Measurements from ENCODE around the gene DYNC1I1. TPM values are rescaled to one million over a fixed set of nuclear protein-coding genes. Genes with fewer than 3 reads are reported as not detected.

DYNC1I1 gene
- total and polyA plus RNA-seq, 2 of the 4 experiments (the other 2 are of a cell fraction): under 0.01 to 0.15 TPM

DNA sequence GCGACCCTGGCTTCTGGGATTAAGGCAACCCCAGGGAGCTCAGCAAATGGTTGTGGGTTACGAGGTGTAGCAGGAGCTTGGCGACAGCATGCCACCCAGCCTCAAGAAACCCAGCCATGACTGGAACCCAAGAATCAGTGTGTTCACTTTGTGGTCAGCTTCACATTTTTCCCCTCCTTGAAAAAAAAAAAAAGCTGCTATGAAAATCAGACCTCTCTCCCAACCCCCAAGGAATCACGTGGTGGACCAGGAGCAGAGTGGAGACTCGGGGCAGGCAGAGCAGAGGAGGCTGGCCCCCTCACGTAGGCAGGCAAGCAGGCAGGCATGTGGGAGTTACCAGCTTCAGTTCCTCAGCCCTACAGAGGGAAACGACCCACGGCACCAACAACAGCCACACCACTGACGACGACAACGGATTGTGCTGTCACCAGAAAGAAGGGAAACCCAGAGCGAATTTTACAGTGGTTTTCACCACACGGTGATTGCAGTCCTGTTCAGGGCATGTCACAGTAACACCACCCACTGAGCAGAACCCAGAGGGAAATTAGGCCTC lies 346.2 kb downstream of the DYNC1I1 start:
- Histone ChIP-seq H2BK15ac (ENCODE audit: low read depth, low read length) (no peak overlapping the region), H3K9me3 (ENCODE audit: control insufficient read depth, insufficient read depth, low read length) (no peaks in the 10 kb centered on the region), H4K8ac (ENCODE audit: low read depth in 2 of 2, low read length in 2 of 2) (no peak overlapping the region), H4K91ac (ENCODE audit: insufficient read depth, low read depth, low read length) (no peak overlapping the region), H3K18ac (ENCODE audit: low read depth, low read length) (no peak overlapping the region), H3K4ac (ENCODE audit: low read depth, low read length) (no peak overlapping the region), H3K9me1 (ENCODE audit: insufficient read depth, low read length) (no peaks in the 10 kb centered on the region), H2BK20ac (ENCODE audit: low read depth, low read length) (no peak overlapping the region), H3K56ac (ENCODE audit: extremely low read depth, insufficient read depth, low read length) (no peak overlapping the region), H2BK120ac (ENCODE audit: low read depth, low read length) (no peak overlapping the region), H3K9ac (ENCODE audit: low read depth, low read length) (no peak overlapping the region), H3K36me3 (ENCODE audit: control insufficient read depth, insufficient read depth, low read length) (peaks cover 4% of the 10 kb centered on the region), H3K27me3 (ENCODE audit: control insufficient read depth, insufficient read depth, low read length) (no peaks in the 10 kb centered on the region), H3K4me2 (ENCODE audit: low read depth, low read length) (no peak overlapping the region), H4K5ac (ENCODE audit: low read depth, low read length) (no peak overlapping the region), H4K20me1 (ENCODE audit: insufficient read depth, low read length) (no peaks in the 10 kb centered on the region), H3K27ac (ENCODE audit: insufficient read depth, low read length) (no peak overlapping the region), H3K23ac (ENCODE audit: low read depth, low read length) (no peak overlapping the region), H3K4me3 (ENCODE audit: insufficient read depth, low read depth, low read length) (no peak overlapping the region), H2AK9ac (replicated peaks; ENCODE audit: low read depth, low read length, poor library complexity) (no peak overlapping the region), H3K79me1 (ENCODE audit: low read depth in 1 of 2, low read length in 2 of 2) (no peaks in the 10 kb centered on the region), H3K4me1 (ENCODE audit: control insufficient read depth, insufficient read depth, low read length) (no peaks in the 10 kb centered on the region), H2AFZ (replicated peaks; ENCODE audit: low read length, poor library complexity) (peak overlapping the region; percentile 9), H2AK5ac (ENCODE audit: low read depth, low read length) (no peak overlapping the region), H2BK5ac (ENCODE audit: low read depth, low read length, poor library complexity, severe bottlenecking) (no peak overlapping the region), H3K14ac (replicated peaks; ENCODE audit: low read depth, low read length) (no peak overlapping the region)
- dilution Hi-C loops (cut with HindIII; ENCODE audit: low sequenced_read_pairs, unreplicated experiment) (no loop called here), in situ Hi-C loops (cut with MboI; ENCODE audit: low sequenced_read_pairs) (no loop called here), intact Hi-C loops (cut with micrococcal nuclease) (no loop called here)
- BruUV-seq (replicated peaks): no TSS peak
- ATAC-seq (ENCODE audit: low read depth) (no peak), DNase-seq (no peak)
- ChIA-PET CTCF (interaction anchor here (0.7 kb wide), 2 partner anchors 12 to 23 kb away, joined by 3 read pairs; no protein-coding TSS in a partner anchor), POLR2A (ENCODE audit: unreplicated experiment) (no interaction called here)
- TF ChIP-seq MXI1 (IDR thresholded peaks at IDR 0.05; ENCODE audit: borderline replicate concordance, low read depth, low read length) (no peak), SMC3 (IDR thresholded peaks at IDR 0.05; ENCODE audit: low read depth, low read length) (no peak), CEBPB (IDR thresholded peaks at IDR 0.05; ENCODE audit: low read depth, low read length) (no peak), RCOR1 (IDR thresholded peaks at IDR 0.05; ENCODE audit: insufficient replicate concordance, low read length) (no peak), MAZ (IDR thresholded peaks at IDR 0.05; ENCODE audit: borderline replicate concordance, low read depth, low read length) (no peak), POLR2A (IDR thresholded peaks at IDR 0.05; ENCODE audit: low read depth, low read length) (no peak), CHD1 (IDR thresholded peaks at IDR 0.05; ENCODE audit: low read depth, low read length) (no peak), NFE2L2 (IDR thresholded peaks at IDR 0.05; ENCODE audit: low read depth, low read length) (no peak), FOS (IDR thresholded peaks at IDR 0.05; ENCODE audit: low read depth, low read length) (no peak), MAFK (IDR thresholded peaks at IDR 0.05; ENCODE audit: low read depth, low read length) (no peak), RAD21 (IDR thresholded peaks at IDR 0.05; ENCODE audit: low read length) (no peak), RFX5 (IDR thresholded peaks at IDR 0.05; ENCODE audit: low read depth, low read length) (no peak), BHLHE40 (IDR thresholded peaks at IDR 0.05; ENCODE audit: low read depth, low read length) (no peak)
- TF ChIP-seq, protein P1, sequence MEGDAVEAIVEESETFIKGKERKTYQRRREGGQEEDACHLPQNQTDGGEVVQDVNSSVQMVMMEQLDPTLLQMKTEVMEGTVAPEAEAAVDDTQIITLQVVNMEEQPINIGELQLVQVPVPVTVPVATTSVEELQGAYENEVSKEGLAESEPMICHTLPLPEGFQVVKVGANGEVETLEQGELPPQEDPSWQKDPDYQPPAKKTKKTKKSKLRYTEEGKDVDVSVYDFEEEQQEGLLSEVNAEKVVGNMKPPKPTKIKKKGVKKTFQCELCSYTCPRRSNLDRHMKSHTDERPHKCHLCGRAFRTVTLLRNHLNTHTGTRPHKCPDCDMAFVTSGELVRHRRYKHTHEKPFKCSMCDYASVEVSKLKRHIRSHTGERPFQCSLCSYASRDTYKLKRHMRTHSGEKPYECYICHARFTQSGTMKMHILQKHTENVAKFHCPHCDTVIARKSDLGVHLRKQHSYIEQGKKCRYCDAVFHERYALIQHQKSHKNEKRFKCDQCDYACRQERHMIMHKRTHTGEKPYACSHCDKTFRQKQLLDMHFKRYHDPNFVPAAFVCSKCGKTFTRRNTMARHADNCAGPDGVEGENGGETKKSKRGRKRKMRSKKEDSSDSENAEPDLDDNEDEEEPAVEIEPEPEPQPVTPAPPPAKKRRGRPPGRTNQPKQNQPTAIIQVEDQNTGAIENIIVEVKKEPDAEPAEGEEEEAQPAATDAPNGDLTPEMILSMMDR (conservative IDR thresholded peaks at IDR 0.05; ENCODE audit: low read depth, low read length): no peak
- TF ChIP-seq, protein P2, sequence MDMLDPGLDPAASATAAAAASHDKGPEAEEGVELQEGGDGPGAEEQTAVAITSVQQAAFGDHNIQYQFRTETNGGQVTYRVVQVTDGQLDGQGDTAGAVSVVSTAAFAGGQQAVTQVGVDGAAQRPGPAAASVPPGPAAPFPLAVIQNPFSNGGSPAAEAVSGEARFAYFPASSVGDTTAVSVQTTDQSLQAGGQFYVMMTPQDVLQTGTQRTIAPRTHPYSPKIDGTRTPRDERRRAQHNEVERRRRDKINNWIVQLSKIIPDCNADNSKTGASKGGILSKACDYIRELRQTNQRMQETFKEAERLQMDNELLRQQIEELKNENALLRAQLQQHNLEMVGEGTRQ (IDR thresholded peaks at IDR 0.05; ENCODE audit: low read depth, low read length): no peak
- TF ChIP-seq, protein P3, sequence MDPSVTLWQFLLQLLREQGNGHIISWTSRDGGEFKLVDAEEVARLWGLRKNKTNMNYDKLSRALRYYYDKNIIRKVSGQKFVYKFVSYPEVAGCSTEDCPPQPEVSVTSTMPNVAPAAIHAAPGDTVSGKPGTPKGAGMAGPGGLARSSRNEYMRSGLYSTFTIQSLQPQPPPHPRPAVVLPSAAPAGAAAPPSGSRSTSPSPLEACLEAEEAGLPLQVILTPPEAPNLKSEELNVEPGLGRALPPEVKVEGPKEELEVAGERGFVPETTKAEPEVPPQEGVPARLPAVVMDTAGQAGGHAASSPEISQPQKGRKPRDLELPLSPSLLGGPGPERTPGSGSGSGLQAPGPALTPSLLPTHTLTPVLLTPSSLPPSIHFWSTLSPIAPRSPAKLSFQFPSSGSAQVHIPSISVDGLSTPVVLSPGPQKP (IDR thresholded peaks at IDR 0.05; ENCODE audit: borderline replicate concordance, low read depth, low read length): no peak
- WGBS, 2 experiments (ENCODE audit: extremely low coverage in 2 of 2, insufficient read length in 1 of 2): no CpG with 5 or more reads among the region's 13 CpGs
